HepG2 (cell line): ENCODE data around the gene NT5M. TPM values are rescaled to one million over a fixed set of nuclear protein-coding genes. Genes with fewer than 3 reads are reported as not detected.

Source experiments
- ARHGAP35 ChIP-seq: sonication (generic); formaldehyde crosslinking; IDR thresholded peaks from 2 replicates; pipeline ENCODE4 v1.9.0; 2022; ENCODE audit warnings: mild to moderate bottlenecking, inconsistent platforms, moderate library complexity, missing genetic modification reagents, borderline replicate concordance
- BHLHE40 ChIP-seq: IDR thresholded peaks from 2 replicates; pipeline ENCODE4 v1.6.1; 2011; ENCODE audit warnings: low read length, improper control_type of control experiment
- FOXA3 ChIP-seq: IDR thresholded peaks from 2 replicates; pipeline ENCODE4 v1.6.1; 2016; ENCODE audit warnings: missing genetic modification reagents, missing compliant biosample characterization
- JUNB ChIP-seq: sonication (generic); formaldehyde crosslinking; IDR thresholded peaks from 2 replicates; pipeline ENCODE4 v1.8.0; 2022; ENCODE audit warnings: missing genetic modification reagents, mild to moderate bottlenecking, borderline replicate concordance
- KAT8 ChIP-seq: IDR thresholded peaks from 2 replicates; pipeline ENCODE4 v1.6.1; 2016; ENCODE audit warnings: missing genetic modification reagents, missing compliant biosample characterization
- MAF1 ChIP-seq: sonication (generic); formaldehyde crosslinking; IDR thresholded peaks from 2 replicates; pipeline ENCODE4 v1.5.0; 2020; ENCODE audit warnings: missing genetic modification reagents, borderline replicate concordance
- MAFK ChIP-seq, 2 experiments: IDR thresholded peaks in 1 of 2; conservative IDR thresholded peaks in 1 of 2; 2 replicates each; pipeline ENCODE4 v1.6.1; 2011; ENCODE audit warnings: improper control_type of control experiment in 2 of 2, low read length in 2 of 2
- MXI1 ChIP-seq: IDR thresholded peaks from 3 replicates; pipeline ENCODE4 v1.6.1; 2012; ENCODE audit warnings: low read depth, low read length, inconsistent platforms, borderline replicate concordance
- NFE2 ChIP-seq: sonication (generic); formaldehyde crosslinking; IDR thresholded peaks from 2 replicates; pipeline ENCODE4 v1.4.0; 2020; ENCODE audit warnings: missing genetic modification reagents
- NFE2L2 ChIP-seq: fragments of 150-350 bp; IDR thresholded peaks from 2 replicates; pipeline ENCODE4 v1.6.1; 2014; ENCODE audit warnings: low read length
- NR2C2 ChIP-seq: sonication (generic); formaldehyde crosslinking; IDR thresholded peaks from 2 replicates; pipeline ENCODE4 v1.4.0; 2020; ENCODE audit warnings: missing genetic modification reagents, mild to moderate bottlenecking, moderate library complexity, borderline replicate concordance
- PAX8 ChIP-seq: sonication (generic); formaldehyde crosslinking; IDR thresholded peaks from 2 replicates; pipeline ENCODE4 v1.8.0; 2022; ENCODE audit warnings: mild to moderate bottlenecking, missing genetic modification reagents, borderline replicate concordance
- POLR2A ChIP-seq, 2 experiments: IDR thresholded peaks; 2 replicates each; pipeline ENCODE4 v1.6.1; 2011; ENCODE audit warnings: low read depth in 2 of 2, low read length in 2 of 2, mild to moderate bottlenecking in 1 of 2, moderate library complexity in 1 of 2; ENCODE audit not compliant: insufficient read depth in 1 of 2
- RARA ChIP-seq: IDR thresholded peaks from 2 replicates; pipeline ENCODE4 v1.6.1; 2016; ENCODE audit warnings: missing genetic modification reagents, missing compliant biosample characterization
- TBP ChIP-seq: sonication (generic); formaldehyde crosslinking; IDR thresholded peaks from 2 replicates; pipeline ENCODE4 v1.5.0; 2020; ENCODE audit warnings: missing genetic modification reagents
- ZBTB7A ChIP-seq: sonication (generic); formaldehyde crosslinking; IDR thresholded peaks from 2 replicates; pipeline ENCODE4 v1.8.0; 2022; ENCODE audit warnings: mild to moderate bottlenecking, missing genetic modification reagents
- ZC3H4 ChIP-seq: sonication (generic); formaldehyde crosslinking; IDR thresholded peaks from 2 replicates; pipeline ENCODE4 v1.4.0; 2020; ENCODE audit warnings: missing genetic modification reagents, borderline replicate concordance
- ZFP1 ChIP-seq: IDR thresholded peaks from 2 replicates; pipeline ENCODE4 v1.6.1; 2016
- ZFY ChIP-seq: sonication (generic); formaldehyde crosslinking; IDR thresholded peaks from 2 replicates; pipeline ENCODE4 v1.4.0; 2020; ENCODE audit warnings: missing genetic modification reagents
- ZNF292 ChIP-seq: sonication (generic); formaldehyde crosslinking; IDR thresholded peaks from 2 replicates; pipeline ENCODE4 v1.8.1; 2022; ENCODE audit warnings: mild to moderate bottlenecking, low read depth, missing genetic modification reagents, borderline replicate concordance
- ZNF510 ChIP-seq: sonication (generic); formaldehyde crosslinking; IDR thresholded peaks from 2 replicates; pipeline ENCODE4 v1.4.0; 2020; ENCODE audit warnings: low read depth, mild to moderate bottlenecking, missing genetic modification reagents
- ZNF570 ChIP-seq: sonication (generic); formaldehyde crosslinking; IDR thresholded peaks from 2 replicates; pipeline ENCODE4 v1.4.0; 2020; ENCODE audit warnings: mild to moderate bottlenecking, missing genetic modification reagents, borderline replicate concordance
- ZNF720 ChIP-seq: sonication (generic); formaldehyde crosslinking; IDR thresholded peaks from 2 replicates; pipeline ENCODE4 v1.4.0; 2020; ENCODE audit warnings: missing genetic modification reagents
- ZNF766 ChIP-seq: sonication (generic); formaldehyde crosslinking; IDR thresholded peaks from 2 replicates; pipeline ENCODE4 v1.5.0; 2020; ENCODE audit warnings: missing genetic modification reagents, borderline replicate concordance
- ZNF773 ChIP-seq: sonication (generic); formaldehyde crosslinking; IDR thresholded peaks from 2 replicates; pipeline ENCODE4 v1.4.0; 2020; ENCODE audit warnings: missing genetic modification reagents, borderline replicate concordance
- ZNF792 ChIP-seq: IDR thresholded peaks from 2 replicates; pipeline ENCODE4 v1.6.1; 2016
- ZNF879 ChIP-seq: sonication (generic); formaldehyde crosslinking; IDR thresholded peaks from 2 replicates; pipeline ENCODE4 v1.8.1; 2023; ENCODE audit warnings: missing genetic modification reagents
- polyA plus RNA-seq, 8 experiments: library from polyadenylated mRNA; depleted of rRNA in 3 of 8; stranded (reverse) in 7 of 8; unstranded in 1 of 8; fragments of >200 nt; fragmentation: Illumina TruSeq in 4 of 8; extraction: Trizol in 4 of 8; gene quantifications; 2 replicates each; pipeline versions ENCODE4 v1.2.1 to v1.2.3, GENCODE V29; 2011 to 2016; ENCODE audit warnings: low read depth in 4 of 8, missing spikeins in 1 of 8, mixed read lengths in 1 of 8; ENCODE audit not compliant: insufficient read depth in 1 of 8
- total RNA-seq, 5 experiments: library from RNA; depleted of rRNA; stranded (reverse); fragments of >200 nt; fragmentation: Illumina TruSeq; extraction: Trizol; gene quantifications; 2 replicates each; pipeline ENCODE4 v1.2.3, GENCODE V29; 2016; ENCODE audit warnings: low read depth in 1 of 5
- TF ChIP-seq, protein P1 (sequence below): sonication (generic); formaldehyde crosslinking; IDR thresholded peaks from 2 replicates; pipeline ENCODE4 v1.5.0; 2020; ENCODE audit warnings: mild to moderate bottlenecking, missing genetic modification reagents
- TF ChIP-seq, protein P2 (sequence below): sonication (generic); formaldehyde crosslinking; IDR thresholded peaks from 2 replicates; pipeline ENCODE4 v1.5.1; 2020; ENCODE audit warnings: missing genetic modification reagents, mild to moderate bottlenecking, borderline replicate concordance
- TF ChIP-seq, protein P3 (sequence below): sonication (generic); formaldehyde crosslinking; IDR thresholded peaks from 2 replicates; pipeline ENCODE4 v1.5.0; 2020; ENCODE audit warnings: missing genetic modification reagents

NT5M gene
- total and polyA plus RNA-seq, 2 of the 13 experiments (the other 11 are each of a cell fraction or from before 2014, with no cell fraction given) = 0.55 to 0.78 TPM

DNA sequence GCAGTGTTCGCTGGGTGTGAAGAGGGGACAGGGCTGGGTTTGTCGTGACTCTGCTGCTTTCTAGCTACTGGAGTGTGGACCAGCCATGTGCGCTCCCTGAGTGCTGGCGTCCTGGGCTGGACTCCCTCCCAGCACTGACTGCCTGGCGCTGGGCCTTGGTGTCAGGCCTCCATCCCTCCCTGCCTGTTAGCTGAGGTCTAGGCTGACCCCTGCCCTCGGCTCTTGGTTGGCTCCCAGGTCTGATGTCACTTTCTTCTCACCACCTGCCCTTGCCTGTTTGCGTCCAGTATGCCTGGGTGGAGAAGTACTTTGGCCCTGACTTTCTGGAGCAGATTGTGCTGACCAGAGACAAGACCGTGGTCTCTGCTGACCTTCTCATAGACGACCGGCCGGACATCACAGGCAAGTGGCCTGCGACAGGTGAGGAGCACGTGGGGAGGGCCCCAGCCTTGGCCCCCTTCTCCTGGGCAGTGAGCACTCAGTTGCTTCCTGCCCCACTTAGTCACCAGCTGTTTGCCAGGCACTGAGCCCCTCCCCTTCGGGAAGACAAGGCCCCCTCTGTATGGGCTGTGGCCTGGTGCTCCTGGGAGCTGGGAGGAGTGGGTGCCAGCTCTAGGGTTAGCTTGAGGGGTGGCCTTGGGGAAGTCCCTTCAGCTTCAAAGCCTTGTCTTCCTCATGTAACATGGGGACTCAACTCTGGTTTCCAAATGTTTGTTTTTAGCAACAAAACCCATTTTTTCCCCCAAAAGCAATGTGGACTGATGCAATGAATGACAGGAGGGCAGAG, 41.5 kb downstream of the NT5M start (continued):
- TF ChIP-seq, protein P1, sequence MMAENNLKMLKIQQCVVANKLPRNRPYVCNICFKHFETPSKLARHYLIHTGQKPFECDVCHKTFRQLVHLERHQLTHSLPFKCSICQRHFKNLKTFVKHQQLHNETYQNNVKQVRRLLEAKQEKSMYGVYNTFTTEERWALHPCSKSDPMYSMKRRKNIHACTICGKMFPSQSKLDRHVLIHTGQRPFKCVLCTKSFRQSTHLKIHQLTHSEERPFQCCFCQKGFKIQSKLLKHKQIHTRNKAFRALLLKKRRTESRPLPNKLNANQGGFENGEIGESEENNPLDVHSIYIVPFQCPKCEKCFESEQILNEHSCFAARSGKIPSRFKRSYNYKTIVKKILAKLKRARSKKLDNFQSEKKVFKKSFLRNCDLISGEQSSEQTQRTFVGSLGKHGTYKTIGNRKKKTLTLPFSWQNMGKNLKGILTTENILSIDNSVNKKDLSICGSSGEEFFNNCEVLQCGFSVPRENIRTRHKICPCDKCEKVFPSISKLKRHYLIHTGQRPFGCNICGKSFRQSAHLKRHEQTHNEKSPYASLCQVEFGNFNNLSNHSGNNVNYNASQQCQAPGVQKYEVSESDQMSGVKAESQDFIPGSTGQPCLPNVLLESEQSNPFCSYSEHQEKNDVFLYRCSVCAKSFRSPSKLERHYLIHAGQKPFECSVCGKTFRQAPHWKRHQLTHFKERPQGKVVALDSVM (CRISPR knock-in tag) = no peak
- TF ChIP-seq ZNF570 (no peak), ZNF792 (CRISPR knock-in tag) (no peak), ZNF879 (CRISPR knock-in tag) (no peak), ZBTB7A (CRISPR knock-in tag) (no peak), ZNF773 (no peak), KAT8 (peak; percentile 61), ARHGAP35 (CRISPR knock-in tag) (no peak), PAX8 (CRISPR knock-in tag) (no peak), POLR2A (IDR thresholded peaks at IDR 0.05; ENCODE audit: insufficient read depth in 1 of 2, low read depth in 2 of 2, low read length in 2 of 2) (no peak), TBP (no peak), NFE2L2 (no peak), NR2C2 (CRISPR knock-in tag) (peak; percentile 66; the same call in 1 of the 2 replicates), ZNF292 (CRISPR knock-in tag) (no peak), RARA (CRISPR knock-in tag) (peak; percentile 64), ZFP1 (CRISPR knock-in tag) (peak; percentile 58; the same call in 1 of the 2 replicates), MAF1 (CRISPR knock-in tag) (no peak), FOXA3 (peak; percentile 27; the same call in 1 of the 2 replicates), MAFK (conservative IDR thresholded peaks at IDR 0.05 in 1 of 2, IDR thresholded peaks at IDR 0.05 in 1 of 2; ENCODE audit: low read length in 2 of 2) (no peak), ZNF720 (CRISPR knock-in tag) (no peak), JUNB (no peak), ZC3H4 (CRISPR knock-in tag) (no peak), BHLHE40 (peak; percentile 59; the same call in 1 of the 2 replicates), MXI1 (no peak), ZFY (CRISPR knock-in tag) (peak; percentile 49), ZNF766 (CRISPR knock-in tag) (no peak), ZNF510 (no peak), NFE2 (CRISPR knock-in tag) (no peak)
- TF ChIP-seq, protein P2, sequence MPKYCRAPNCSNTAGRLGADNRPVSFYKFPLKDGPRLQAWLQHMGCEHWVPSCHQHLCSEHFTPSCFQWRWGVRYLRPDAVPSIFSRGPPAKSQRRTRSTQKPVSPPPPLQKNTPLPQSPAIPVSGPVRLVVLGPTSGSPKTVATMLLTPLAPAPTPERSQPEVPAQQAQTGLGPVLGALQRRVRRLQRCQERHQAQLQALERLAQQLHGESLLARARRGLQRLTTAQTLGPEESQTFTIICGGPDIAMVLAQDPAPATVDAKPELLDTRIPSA (CRISPR knock-in tag) = no peak
- TF ChIP-seq, protein P3, sequence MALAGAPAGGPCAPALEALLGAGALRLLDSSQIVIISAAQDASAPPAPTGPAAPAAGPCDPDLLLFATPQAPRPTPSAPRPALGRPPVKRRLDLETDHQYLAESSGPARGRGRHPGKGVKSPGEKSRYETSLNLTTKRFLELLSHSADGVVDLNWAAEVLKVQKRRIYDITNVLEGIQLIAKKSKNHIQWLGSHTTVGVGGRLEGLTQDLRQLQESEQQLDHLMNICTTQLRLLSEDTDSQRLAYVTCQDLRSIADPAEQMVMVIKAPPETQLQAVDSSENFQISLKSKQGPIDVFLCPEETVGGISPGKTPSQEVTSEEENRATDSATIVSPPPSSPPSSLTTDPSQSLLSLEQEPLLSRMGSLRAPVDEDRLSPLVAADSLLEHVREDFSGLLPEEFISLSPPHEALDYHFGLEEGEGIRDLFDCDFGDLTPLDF (CRISPR knock-in tag) = no peak
